ENCODE data around the gene SLC35D1. TPM values are rescaled to one million over a fixed set of nuclear protein-coding genes. Genes with fewer than 3 reads are reported as not detected.

SLC35D1 gene
- total and polyA plus RNA-seq, 9 of the 15 experiments (the other 6 are each of a cell fraction or from before 2014, with no cell fraction given) = 2.3 to 10.4 (median 6.4) TPM

GRCh38 chr1:66957938-66958337 lies 96.0 kb downstream of the SLC35D1 start:
- POLR2A ChIA-PET = no interaction called here
- TF ChIP-seq ZNF695 (CRISPR knock-in tag; IDR thresholded peaks at IDR 0.05) (no peak), RAD21 (CRISPR knock-in tag; conservative IDR thresholded peaks at IDR 0.05 in 1 of 2, IDR thresholded peaks at IDR 0.05 in 1 of 2) (no peak), ZNF830 (CRISPR knock-in tag; IDR thresholded peaks at IDR 0.05) (no peak), HNRNPL (IDR thresholded peaks at IDR 0.05; ENCODE audit: low read depth, low read length) (no peak), ZNF140 (CRISPR knock-in tag; IDR thresholded peaks at IDR 0.05) (no peak), XRCC5 (IDR thresholded peaks at IDR 0.05; ENCODE audit: low read depth, low read length) (no peak), TBP (optimal IDR thresholded peaks at IDR 0.05; ENCODE audit: low read depth, low read length) (no peak)
- no TSS peak for BruUV-seq (replicated peaks)
- Histone ChIP-seq H3K36me3 (ENCODE audit: control insufficient read depth, insufficient read depth, low read length) (peaks cover 90% of the 10 kb centered on the region), H3K9me3 (replicated peaks; ENCODE audit: control insufficient read depth, insufficient read depth, low read depth, low read length) (no peaks in the 10 kb centered on the region), H3K9me1 (ENCODE audit: control insufficient read depth, insufficient read depth, low read length) (no peaks in the 10 kb centered on the region), H3K79me2 (ENCODE audit: control insufficient read depth, insufficient read depth, low read length) (peaks cover 18% of the 10 kb centered on the region; the same call in 2 of the 3 replicates), H3K4me1 (replicated peaks in 1 of 2; ENCODE audit: control insufficient read depth in 2 of 2, insufficient read depth in 2 of 2, low read length in 2 of 2) (peaks cover 6 to 7% of the 10 kb centered on the region in 2 experiments; a peak in 2 of 5 replicates), H2AFZ (ENCODE audit: low read depth, low read length) (no peak overlapping the region), H3K27ac (ENCODE audit: extremely low read depth, low read depth, low read length) (no peak overlapping the region), H4K20me1 (replicated peaks; ENCODE audit: control insufficient read depth, insufficient read depth, low read length) (peaks cover under 1% of the 10 kb centered on the region; the same call in 1 of the 2 replicates), H3K4me3 (no peak overlapping the region), H3K4me2 (ENCODE audit: insufficient read depth, low read length) (no peak overlapping the region), H3K27me3 (ENCODE audit: control insufficient read depth in 2 of 2, insufficient read depth in 2 of 2, low read length in 2 of 2) (no peaks in the 10 kb centered on the region), H3K9ac (ENCODE audit: insufficient read depth in 1 of 2, low read depth in 2 of 2, low read length in 2 of 2) (no peak overlapping the region)
- ATAC-seq = no peak
- CTCF ChIA-PET (ENCODE audit: low intra/inter-chr PET ratio) = no interaction called here
- in situ Hi-C loops (cut with MboI) = no loop called here
- no peak for DNase-seq (ENCODE audit: extremely low read depth in 1 of 4, low spot score in 3 of 4)
- no peak for FAIRE-seq
- 83% methylated on average over 3 of the region's 3 CpGs for WGBS (ENCODE audit: insufficient coverage, low coverage, missing lambda C conversion rate)
- intact Hi-C loops (cut with micrococcal nuclease) = no loop called here
